WTC11 (cell line): Measurements from ENCODE around the gene ABHD18.

Experiments
- ZBTB43 ChIP-seq: sonication (generic); formaldehyde crosslinking; IDR thresholded peaks from 2 replicates; pipeline ENCODE4 v1.8.1; 2023; ENCODE audit warnings: mild to moderate bottlenecking, missing genetic modification reagents
- ZNF232 ChIP-seq: sonication (generic); formaldehyde crosslinking; IDR thresholded peaks from 2 replicates; pipeline ENCODE4 v1.8.0; 2022; ENCODE audit warnings: mild to moderate bottlenecking, missing genetic modification reagents

DNA sequence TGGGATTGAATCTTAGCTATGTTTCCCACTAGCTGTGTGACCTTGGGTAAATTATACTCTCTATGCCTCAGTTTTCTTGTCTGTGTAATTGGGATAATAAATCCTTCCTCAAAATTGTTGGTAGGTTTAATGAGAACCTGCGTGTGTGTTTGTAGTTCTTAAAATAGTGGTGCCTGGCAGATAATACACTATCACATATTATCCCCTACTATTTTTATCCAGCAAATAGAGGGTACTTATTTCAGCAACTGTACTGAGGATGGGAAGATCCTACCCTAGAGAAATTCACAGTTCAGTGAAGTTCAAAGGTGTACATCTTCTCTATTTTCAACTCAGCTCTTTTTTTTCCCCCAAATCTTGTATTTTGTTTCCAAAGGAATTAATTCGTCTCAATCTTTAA is 17.2 kb downstream of the ABHD18 start:
- TF ChIP-seq ZBTB43 (no peak), ZNF232 (no peak)
